ENCODE data around the gene PAX3.

GRCh38 chr2:222302178-222303018, 3.6 kb upstream of the PAX3 start:
- TF ChIP-seq POLR2AphosphoS5 (IDR thresholded peaks at IDR 0.05; ENCODE audit: low read depth, low read length) (no peak), PHF8 (CRISPR knock-in tag; IDR thresholded peaks at IDR 0.05) (no peak), E2F1 (CRISPR knock-in tag; IDR thresholded peaks at IDR 0.05) (no peak)
- TF ChIP-seq, protein P1, sequence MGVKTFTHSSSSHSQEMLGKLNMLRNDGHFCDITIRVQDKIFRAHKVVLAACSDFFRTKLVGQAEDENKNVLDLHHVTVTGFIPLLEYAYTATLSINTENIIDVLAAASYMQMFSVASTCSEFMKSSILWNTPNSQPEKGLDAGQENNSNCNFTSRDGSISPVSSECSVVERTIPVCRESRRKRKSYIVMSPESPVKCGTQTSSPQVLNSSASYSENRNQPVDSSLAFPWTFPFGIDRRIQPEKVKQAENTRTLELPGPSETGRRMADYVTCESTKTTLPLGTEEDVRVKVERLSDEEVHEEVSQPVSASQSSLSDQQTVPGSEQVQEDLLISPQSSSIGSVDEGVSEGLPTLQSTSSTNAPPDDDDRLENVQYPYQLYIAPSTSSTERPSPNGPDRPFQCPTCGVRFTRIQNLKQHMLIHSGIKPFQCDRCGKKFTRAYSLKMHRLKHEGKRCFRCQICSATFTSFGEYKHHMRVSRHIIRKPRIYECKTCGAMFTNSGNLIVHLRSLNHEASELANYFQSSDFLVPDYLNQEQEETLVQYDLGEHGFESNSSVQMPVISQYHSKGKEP (CRISPR knock-in tag; IDR thresholded peaks at IDR 0.05) = no peak
